Measurements from ENCODE around the gene FAM110D. TPM values are rescaled to one million over a fixed set of nuclear protein-coding genes. Genes with fewer than 3 reads are reported as not detected.

FAM110D gene
- total RNA-seq, 1 experiment from 2014 or later, result not detected

DNA sequence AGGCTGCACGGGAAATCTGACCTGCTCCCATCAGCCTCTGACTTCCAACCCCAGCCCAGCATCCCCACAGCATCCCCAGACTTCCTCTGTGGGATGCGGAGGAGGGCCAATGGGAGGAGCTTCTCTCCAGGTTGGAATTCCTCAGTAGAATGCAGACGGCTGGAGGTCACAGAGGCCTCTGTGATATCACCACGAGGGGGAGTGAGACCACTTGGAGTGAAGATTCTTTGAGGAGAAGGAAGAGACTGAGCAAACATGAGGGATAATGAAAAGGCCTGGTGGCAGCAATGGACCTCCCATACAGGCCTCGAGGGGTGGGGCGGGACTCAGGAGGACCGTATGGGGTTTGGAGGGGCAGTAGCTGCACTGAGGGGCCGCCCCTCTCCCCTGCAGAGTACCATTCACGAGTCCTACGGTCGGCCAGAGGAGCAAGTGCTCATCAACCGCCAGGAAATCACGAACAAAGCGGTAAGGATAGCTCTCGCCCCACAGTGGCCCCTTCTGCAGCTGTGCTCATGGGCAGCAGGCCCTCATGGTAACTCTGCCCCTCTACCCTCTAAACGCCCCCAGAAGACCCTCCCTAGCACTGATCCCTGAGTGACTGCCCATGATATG lies 31.6 kb downstream of the FAM110D start, which contains the start of gene CATSPER4:
Gene CATSPER4 (plus strand): TSS at position 230 of the 615 bp plus-strand sequence. CDS start 26 bp downstream, at position 256.
- Histone ChIP-seq H3K9me2 (ENCODE audit: insufficient read depth) (no peaks in the 10 kb centered on the region), H2AFZ (no peak within 1 kb of the TSS), H3K27ac (no peak within 1 kb of the TSS), H3K4me3 (no peak within 1 kb of the TSS), H3K27me3 (ENCODE audit: insufficient read depth, low read depth) (no peaks in the 10 kb centered on the region), H3F3A (ENCODE audit: insufficient read depth, low read depth) (no peaks in the 10 kb centered on the region), H3K4me1 (replicated peaks; ENCODE audit: insufficient read depth) (no peaks in the 10 kb centered on the region), H3K9me3 (ENCODE audit: insufficient read depth, low read depth) (no peaks in the 10 kb centered on the region), H4K20me1 (ENCODE audit: insufficient read depth) (no peaks in the 10 kb centered on the region), H3K36me3 (ENCODE audit: low read depth) (no peaks in the 10 kb centered on the region), H3K4me2 (no peak within 1 kb of the TSS), H3K79me2 (ENCODE audit: low read depth) (no peaks in the 10 kb centered on the region)
- BruUV-seq (replicated peaks), result no TSS peak
- CTCF ChIA-PET, result interaction anchor here (0.6 to 1.0 kb wide), 2 partner anchors 43 to 74 kb away, joined by 4 to 5 read pairs; no protein-coding TSS in a partner anchor
- no peak for DNase-seq
- POLR2A ChIA-PET (ENCODE audit: unreplicated experiment), result interaction anchor here (0.7 kb wide), 1 partner anchor 44 kb away, joined by 4 read pairs; no protein-coding TSS in a partner anchor
- intact Hi-C loops (cut with micrococcal nuclease; ENCODE audit: unreplicated experiment), result no loop called here
- no peak for TF ChIP-seq EZH2 (IDR thresholded peaks at IDR 0.05; ENCODE audit: low read depth)
- TF ChIP-seq, protein P1, sequence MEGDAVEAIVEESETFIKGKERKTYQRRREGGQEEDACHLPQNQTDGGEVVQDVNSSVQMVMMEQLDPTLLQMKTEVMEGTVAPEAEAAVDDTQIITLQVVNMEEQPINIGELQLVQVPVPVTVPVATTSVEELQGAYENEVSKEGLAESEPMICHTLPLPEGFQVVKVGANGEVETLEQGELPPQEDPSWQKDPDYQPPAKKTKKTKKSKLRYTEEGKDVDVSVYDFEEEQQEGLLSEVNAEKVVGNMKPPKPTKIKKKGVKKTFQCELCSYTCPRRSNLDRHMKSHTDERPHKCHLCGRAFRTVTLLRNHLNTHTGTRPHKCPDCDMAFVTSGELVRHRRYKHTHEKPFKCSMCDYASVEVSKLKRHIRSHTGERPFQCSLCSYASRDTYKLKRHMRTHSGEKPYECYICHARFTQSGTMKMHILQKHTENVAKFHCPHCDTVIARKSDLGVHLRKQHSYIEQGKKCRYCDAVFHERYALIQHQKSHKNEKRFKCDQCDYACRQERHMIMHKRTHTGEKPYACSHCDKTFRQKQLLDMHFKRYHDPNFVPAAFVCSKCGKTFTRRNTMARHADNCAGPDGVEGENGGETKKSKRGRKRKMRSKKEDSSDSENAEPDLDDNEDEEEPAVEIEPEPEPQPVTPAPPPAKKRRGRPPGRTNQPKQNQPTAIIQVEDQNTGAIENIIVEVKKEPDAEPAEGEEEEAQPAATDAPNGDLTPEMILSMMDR (conservative IDR thresholded peaks at IDR 0.05), result no peak

DNA sequence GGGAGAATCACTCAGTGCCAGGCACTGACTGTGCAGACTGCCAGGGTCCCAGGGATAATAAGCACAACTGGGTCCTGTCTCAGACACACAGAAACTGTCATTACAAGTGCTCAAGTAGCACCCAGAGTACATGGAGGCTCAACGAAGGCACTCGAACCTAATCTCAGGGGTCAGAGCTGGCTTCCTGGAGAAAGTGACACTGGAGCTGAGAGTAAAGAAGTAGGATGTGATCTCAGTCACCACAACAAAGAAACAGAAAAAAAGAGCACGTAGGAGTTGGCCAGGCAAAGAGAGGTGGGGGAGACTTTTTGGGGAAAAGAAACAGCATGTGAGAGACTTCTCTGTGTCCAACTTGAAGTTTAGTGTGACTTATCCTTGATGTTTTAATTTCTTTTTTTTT lies 32.9 kb downstream of the FAM110D start:
- Histone ChIP-seq H3K79me2 (ENCODE audit: low read depth) (no peaks in the 10 kb centered on the region), H4K20me1 (ENCODE audit: insufficient read depth) (no peaks in the 10 kb centered on the region), H3K27me3 (ENCODE audit: insufficient read depth, low read depth) (no peaks in the 10 kb centered on the region), H3K36me3 (ENCODE audit: low read depth) (no peaks in the 10 kb centered on the region), H3K9me2 (ENCODE audit: insufficient read depth) (no peaks in the 10 kb centered on the region), H2AFZ (no peak overlapping the region), H3K4me1 (replicated peaks; ENCODE audit: insufficient read depth) (no peaks in the 10 kb centered on the region), H3F3A (ENCODE audit: insufficient read depth, low read depth) (no peaks in the 10 kb centered on the region), H3K4me2 (no peak overlapping the region), H3K27ac (no peak overlapping the region), H3K4me3 (no peak overlapping the region), H3K9me3 (ENCODE audit: insufficient read depth, low read depth) (no peaks in the 10 kb centered on the region)
- DNase-seq, result no peak
- intact Hi-C loops (cut with micrococcal nuclease; ENCODE audit: unreplicated experiment), result no loop called here
- ChIA-PET CTCF (no interaction called here), POLR2A (ENCODE audit: unreplicated experiment) (no interaction called here)
- TF ChIP-seq EZH2 (IDR thresholded peaks at IDR 0.05; ENCODE audit: low read depth), result no peak
- TF ChIP-seq, protein P1 (conservative IDR thresholded peaks at IDR 0.05), result no peak
- no TSS peak for BruUV-seq (replicated peaks)

DNA sequence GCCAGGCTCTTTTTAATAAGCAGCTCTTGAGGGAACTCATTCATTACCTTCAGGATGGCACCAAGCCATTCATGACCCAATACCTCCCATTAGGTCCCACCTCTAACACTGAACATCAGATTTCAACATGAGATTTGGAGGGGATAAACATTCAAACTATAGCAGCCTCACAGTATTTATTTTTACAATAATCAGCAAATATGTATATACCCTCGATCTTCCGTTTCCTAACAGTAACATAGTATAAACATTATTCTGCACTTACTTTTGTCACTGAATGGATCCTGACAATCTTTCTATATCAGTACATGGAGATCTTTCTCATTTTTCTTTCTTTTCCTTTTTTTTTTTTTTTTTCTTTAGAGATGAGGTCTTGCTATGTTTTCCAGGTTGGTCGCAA lies 36.9 kb downstream of the FAM110D start:
- H4K20me1 ChIP-seq (ENCODE audit: insufficient read depth), result no peaks in the 10 kb centered on the region
- no peaks in the 10 kb centered on the region for H3K9me3 ChIP-seq (ENCODE audit: insufficient read depth, low read depth)
- intact Hi-C loops (cut with micrococcal nuclease; ENCODE audit: unreplicated experiment), result no loop called here
- no peaks in the 10 kb centered on the region for H3K4me1 ChIP-seq (replicated peaks; ENCODE audit: insufficient read depth)
- BruUV-seq (replicated peaks), result no TSS peak
- no peak overlapping the region for H3K4me2 ChIP-seq
- H3K36me3 ChIP-seq (ENCODE audit: low read depth), result no peaks in the 10 kb centered on the region
- H3F3A ChIP-seq (ENCODE audit: insufficient read depth, low read depth), result no peaks in the 10 kb centered on the region
- TF ChIP-seq, protein P1 (conservative IDR thresholded peaks at IDR 0.05), result no peak
- TF ChIP-seq EZH2 (IDR thresholded peaks at IDR 0.05; ENCODE audit: low read depth), result no peak
- DNase-seq, result no peak
- H3K9me2 ChIP-seq (ENCODE audit: insufficient read depth), result no peaks in the 10 kb centered on the region
- H2AFZ ChIP-seq, result no peak overlapping the region
- POLR2A ChIA-PET (ENCODE audit: unreplicated experiment), result no interaction called here
- no peak overlapping the region for H3K4me3 ChIP-seq
- no peaks in the 10 kb centered on the region for H3K27me3 ChIP-seq (ENCODE audit: insufficient read depth, low read depth)
- H3K79me2 ChIP-seq (ENCODE audit: low read depth), result no peaks in the 10 kb centered on the region
- H3K27ac ChIP-seq, result no peak overlapping the region
- CTCF ChIA-PET, result interaction anchor here (0.7 kb wide), 1 partner anchor 10 kb away, joined by 22 read pairs; no protein-coding TSS in a partner anchor
